Measurements from ENCODE around the gene TMEM161A. TPM values are rescaled to one million over a fixed set of nuclear protein-coding genes. Genes with fewer than 3 reads are reported as not detected.

Gene TMEM161A
- total RNA-seq: 23.2 and 23.6 TPM in 2 replicates
- 11.4 TPM for total RNA-seq (2013)
- 33.8 and 44.0 TPM in 2 replicates for polyA plus RNA-seq
- polyA minus RNA-seq: 13.4 and 14.0 TPM in 2 replicates

DNA sequence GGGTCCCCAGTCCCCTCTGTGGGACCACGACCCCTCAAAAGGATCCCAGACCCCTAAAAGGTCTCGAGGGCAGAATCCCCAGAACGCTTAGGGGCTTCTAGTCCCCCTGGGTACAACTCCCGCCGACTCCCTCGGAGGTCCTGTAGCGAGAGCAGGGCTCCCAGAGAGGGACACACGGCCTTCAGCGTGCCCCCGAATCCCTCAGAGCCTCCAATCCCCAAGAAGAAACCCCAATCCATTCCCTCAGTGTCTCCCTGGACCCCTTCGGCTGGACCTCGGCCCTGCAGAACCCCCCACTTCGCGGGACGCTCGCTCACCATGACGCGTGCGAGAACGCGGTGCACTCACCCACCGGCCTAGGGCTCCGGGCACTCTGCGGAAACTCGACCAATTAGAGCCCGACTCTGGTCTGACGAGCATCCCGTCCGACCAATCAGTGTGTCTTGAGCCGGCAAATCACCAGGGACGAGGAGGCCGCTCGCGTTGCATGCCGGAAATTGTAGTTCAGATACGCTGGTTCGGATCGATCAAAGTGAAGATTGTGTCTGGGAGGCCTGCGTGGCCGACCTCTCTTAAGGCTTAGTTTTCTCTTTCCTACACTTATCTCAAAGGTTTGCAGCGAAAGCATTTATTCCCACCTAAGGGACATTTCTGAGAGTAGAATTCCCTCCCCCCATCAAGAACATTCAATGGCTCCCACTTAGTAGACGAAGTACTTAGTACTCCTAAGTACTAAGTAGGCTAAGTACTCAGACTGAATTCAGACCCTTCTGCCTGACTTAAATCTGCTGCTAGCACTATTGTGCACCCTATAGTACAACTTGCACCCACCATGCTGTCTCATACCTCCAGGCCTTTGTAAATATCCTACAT is at the start of gene TMEM161A:
Gene TMEM161A, minus strand, starts transcription at position 370 of the 873 bp plus-strand sequence. Its CDS starts 50 bp downstream, at position 320.
- intact Hi-C loops (cut with micrococcal nuclease): loop anchor here (1.0 to 5.0 kb wide), 7 partner anchors 8 to 946 kb away; partner anchors contain the start of genes ARMC6, BORCS8, MEF2B and MPV17L2
- Mint-ChIP-seq H3K4me1 (peaks cover 41% of the 10 kb centered on the region), H3K9me3 (ENCODE audit: insufficient read depth) (no peaks in the 10 kb centered on the region), H3K27me3 (no peaks in the 10 kb centered on the region), H3K4me3 (peak within 1 kb of the TSS; percentile 97), H3K27ac (peak within 1 kb of the TSS; percentile 93)
- CTCF ChIA-PET: interaction anchor here (1.3 to 6.1 kb wide), 5 partner anchors 18 to 98 kb away, joined by 3 to 82 read pairs (median 4); no protein-coding TSS in a partner anchor
- peaks cover 0 to 4% (median 0%) of the 10 kb centered on the region in 3 donors for H3K9me3 ChIP-seq (ENCODE audit: control extremely low read depth in 1 of 3, control insufficient read depth in 2 of 3, insufficient read depth in 1 of 3, low read length in 2 of 3)
- H4K20me1 ChIP-seq (ENCODE audit: control insufficient read depth, insufficient read depth, low read length, poor library complexity, severe bottlenecking): no peaks in the 10 kb centered on the region
- H3K4me3 ChIP-seq (ENCODE audit: control extremely low read depth in 1 of 5, extremely low read depth in 1 of 5, insufficient read depth in 1 of 5, low read depth in 2 of 5, low read length in 4 of 5): peak within 1 kb of the TSS; percentile 78 to 90 (median 86)
- TF ChIP-seq, protein P1, sequence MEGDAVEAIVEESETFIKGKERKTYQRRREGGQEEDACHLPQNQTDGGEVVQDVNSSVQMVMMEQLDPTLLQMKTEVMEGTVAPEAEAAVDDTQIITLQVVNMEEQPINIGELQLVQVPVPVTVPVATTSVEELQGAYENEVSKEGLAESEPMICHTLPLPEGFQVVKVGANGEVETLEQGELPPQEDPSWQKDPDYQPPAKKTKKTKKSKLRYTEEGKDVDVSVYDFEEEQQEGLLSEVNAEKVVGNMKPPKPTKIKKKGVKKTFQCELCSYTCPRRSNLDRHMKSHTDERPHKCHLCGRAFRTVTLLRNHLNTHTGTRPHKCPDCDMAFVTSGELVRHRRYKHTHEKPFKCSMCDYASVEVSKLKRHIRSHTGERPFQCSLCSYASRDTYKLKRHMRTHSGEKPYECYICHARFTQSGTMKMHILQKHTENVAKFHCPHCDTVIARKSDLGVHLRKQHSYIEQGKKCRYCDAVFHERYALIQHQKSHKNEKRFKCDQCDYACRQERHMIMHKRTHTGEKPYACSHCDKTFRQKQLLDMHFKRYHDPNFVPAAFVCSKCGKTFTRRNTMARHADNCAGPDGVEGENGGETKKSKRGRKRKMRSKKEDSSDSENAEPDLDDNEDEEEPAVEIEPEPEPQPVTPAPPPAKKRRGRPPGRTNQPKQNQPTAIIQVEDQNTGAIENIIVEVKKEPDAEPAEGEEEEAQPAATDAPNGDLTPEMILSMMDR (IDR thresholded peaks at IDR 0.05): no peak
- no peaks in the 10 kb centered on the region for H3K27me3 ChIP-seq (replicated peaks in 1 of 4; ENCODE audit: control extremely low read depth in 1 of 4, control insufficient read depth in 3 of 4, insufficient read depth in 4 of 4, low read length in 3 of 4)
- H3K36me3 ChIP-seq (replicated peaks in 1 of 2; ENCODE audit: control extremely low read depth in 1 of 2, control insufficient read depth in 1 of 2, extremely low read depth in 1 of 2, insufficient read depth in 2 of 2, low read length in 1 of 2): no peaks in the 10 kb centered on the region
- H3K79me2 ChIP-seq (ENCODE audit: control insufficient read depth, insufficient read depth, low read length): peaks cover 15% of the 10 kb centered on the region
- H3K4me1 ChIP-seq (ENCODE audit: control insufficient read depth in 2 of 2, insufficient read depth in 2 of 2, low read length in 2 of 2): peaks cover 15 to 26% of the 10 kb centered on the region in 2 donors
- DNase-seq (peak; percentile 96), ATAC-seq (ENCODE audit: low read depth) (peak; percentile 100)
- peak within 1 kb of the TSS; percentile 98 for H3K4me2 ChIP-seq (replicated peaks; ENCODE audit: low read depth, low read length, poor library complexity, severe bottlenecking)
- POLR2A ChIA-PET: no interaction called here
- peak within 1 kb of the TSS; percentile 98 for H2AFZ ChIP-seq (ENCODE audit: insufficient read depth, low read depth, low read length, poor library complexity, severe bottlenecking)
- H3K9ac ChIP-seq (ENCODE audit: low read length): peak within 1 kb of the TSS; percentile 87
- peak within 1 kb of the TSS; percentile 29 to 70 for H3K27ac ChIP-seq (ENCODE audit: low read length in 2 of 2)
- WGBS (ENCODE audit: insufficient coverage): 4% methylated on average over 35 of the region's 42 CpGs

DNA sequence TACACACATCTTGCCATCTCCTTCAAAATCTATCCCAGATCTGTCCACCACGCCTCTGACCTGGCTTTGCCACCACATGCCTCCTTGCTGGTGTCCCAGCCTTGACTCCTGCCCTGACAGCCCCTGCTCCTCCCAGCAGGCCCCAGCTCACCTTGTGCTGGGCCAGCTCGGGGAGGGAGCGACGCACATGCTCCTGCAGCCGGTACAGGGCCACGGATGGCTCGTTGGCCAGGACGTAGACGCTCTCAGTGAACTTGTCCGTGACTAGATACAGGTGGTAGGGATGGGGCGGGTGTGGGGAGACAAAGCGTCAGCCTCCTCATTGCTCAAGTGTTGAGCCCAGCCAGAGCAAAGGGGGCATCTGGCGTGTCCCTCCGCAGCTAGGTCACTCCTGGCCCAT is 48.5 kb upstream of the TMEM161A start:
- POLR2A ChIA-PET: no interaction called here
- Histone ChIP-seq H3K27me3 (replicated peaks in 1 of 4; ENCODE audit: control extremely low read depth in 1 of 4, control insufficient read depth in 3 of 4, insufficient read depth in 4 of 4, low read length in 3 of 4) (no peaks in the 10 kb centered on the region), H3K9me3 (ENCODE audit: control extremely low read depth in 1 of 3, control insufficient read depth in 2 of 3, insufficient read depth in 1 of 3, low read length in 2 of 3) (peaks cover 0 to 14% (median 5%) of the 10 kb centered on the region in 3 donors), H3K4me1 (ENCODE audit: control insufficient read depth in 2 of 2, insufficient read depth in 2 of 2, low read length in 2 of 2) (peaks cover 22 to 40% of the 10 kb centered on the region in 2 donors), H4K20me1 (ENCODE audit: control insufficient read depth, insufficient read depth, low read length, poor library complexity, severe bottlenecking) (peaks cover 17% of the 10 kb centered on the region), H3K4me3 (ENCODE audit: control extremely low read depth in 1 of 5, extremely low read depth in 1 of 5, insufficient read depth in 1 of 5, low read depth in 2 of 5, low read length in 4 of 5) (no peak overlapping the region), H3K9ac (ENCODE audit: low read length) (no peak overlapping the region), H3K27ac (ENCODE audit: low read length in 2 of 2) (no peak overlapping the region), H3K4me2 (replicated peaks; ENCODE audit: low read depth, low read length, poor library complexity, severe bottlenecking) (no peak overlapping the region), H3K36me3 (replicated peaks in 1 of 2; ENCODE audit: control extremely low read depth in 1 of 2, control insufficient read depth in 1 of 2, extremely low read depth in 1 of 2, insufficient read depth in 2 of 2, low read length in 1 of 2) (peaks cover 0 to 32% of the 10 kb centered on the region in 2 experiments), H3K79me2 (ENCODE audit: control insufficient read depth, insufficient read depth, low read length) (peaks cover 49% of the 10 kb centered on the region), H2AFZ (ENCODE audit: insufficient read depth, low read depth, low read length, poor library complexity, severe bottlenecking) (no peak overlapping the region)
- H3K4me1 Mint-ChIP-seq: peaks cover 34% of the 10 kb centered on the region
- no peak overlapping the region for H3K4me3 Mint-ChIP-seq
- H3K27ac Mint-ChIP-seq: no peak overlapping the region
- intact Hi-C loops (cut with micrococcal nuclease): no loop called here
- 100% methylated on average over 7 of the region's 14 CpGs for WGBS (ENCODE audit: insufficient coverage)
- no peaks in the 10 kb centered on the region for H3K27me3 Mint-ChIP-seq
- ATAC-seq (ENCODE audit: low read depth) (no peak), DNase-seq (no peak)
- CTCF ChIA-PET: interaction anchor here (1.3 to 1.6 kb wide), 2 partner anchors 10 to 12 kb away, joined by 3 to 4 read pairs; no protein-coding TSS in a partner anchor
- peaks cover 4% of the 10 kb centered on the region for H3K9me3 Mint-ChIP-seq (ENCODE audit: insufficient read depth)
- TF ChIP-seq EZH2 (IDR thresholded peaks at IDR 0.05; ENCODE audit: borderline replicate concordance, insufficient read depth, low read depth, low read length, poor library complexity, severe bottlenecking): no peak
- TF ChIP-seq, protein P1 (IDR thresholded peaks at IDR 0.05): no peak
